Activated CD4-positive, CD25-positive, alpha-beta regulatory T cell treated with anti-CD3 and anti-CD28 coated beads, Interleukin-2, amount 50 U/mL, for 72 hours (primary cell): Measurements from ENCODE around the gene LMBR1L.

Source experiments
- DNase-seq: peaks from one replicate; pipeline ENCODE4 v3.0.0; 2021

LMBR1L gene

GRCh38 chr12:49051777-49052438, 58.7 kb downstream of the LMBR1L start:
- DNase-seq = no peak

- DNase-seq = no peak
Measured at GRCh38 chr12:49051373-49051764, 59.3 kb downstream of the LMBR1L start.

GRCh38 chr12:49050507-49051372, 59.9 kb downstream of the LMBR1L start:
- DNase-seq = no peak

- no peak for DNase-seq
Measured at GRCh38 chr12:49049566-49050224, 61.0 kb downstream of the LMBR1L start.

GRCh38 chr12:49048953-49049352, 61.7 kb downstream of the LMBR1L start:
- no peak for DNase-seq
